Stomach (tissue), 9 donors: ENCODE data around the gene THBS3. TPM values are rescaled to one million over a fixed set of nuclear protein-coding genes. Genes with fewer than 3 reads are reported as not detected.
"Not testable (repeated sequence)": the region's sequence is repeated elsewhere in the genome, so short reads cannot be mapped to it uniquely, and the experiment has no call there.

Experiments
- DNase-seq, 2 donors: peaks; one replicate each; pipeline versions ENCODE4 v3.0.0 to v3.0.0-alpha.2; 2013 to 2019
- H3K27ac ChIP-seq, 5 donors: fragments of 200-600 bp in 4 of 5; sonication (generic) in 4 of 5; one replicate each; pipeline ENCODE4 v1.5.1; 2013 to 2019; ENCODE audit warnings: mild to moderate bottlenecking in 1 of 5, moderate library complexity in 1 of 5
- H3K27me3 ChIP-seq, 3 donors: fragments of 200-600 bp; sonication (generic); one replicate each; pipeline ENCODE4 v1.5.1; 2017 to 2019; ENCODE audit warnings: mixed run types in 1 of 3
- H3K36me3 ChIP-seq, 4 donors: fragments of 200-600 bp; sonication (generic); 1 replicate in 3 of 4; 2 replicates in 1 of 4; pipeline ENCODE4 v1.5.1; 2016 to 2019
- H3K4me1 ChIP-seq, 4 donors: fragments of 200-600 bp; sonication (generic); one replicate each; pipeline ENCODE4 v1.5.1; 2016 to 2019
- H3K4me3 ChIP-seq, 4 donors: fragments of 200-600 bp; sonication (generic) in 3 of 4; one replicate each; pipeline ENCODE4 v1.5.1; 2016 to 2019; ENCODE audit warnings: mild to moderate bottlenecking in 1 of 4
- H3K9me3 ChIP-seq, 4 donors: fragments of 200-600 bp; sonication (generic); one replicate each; pipeline ENCODE4 v1.5.1; 2016 to 2019
- CTCF ChIP-seq, 7 experiments: fragments of 450-650 bp in 4 of 7; fragments of 200-600 bp in 3 of 7; sonication (generic) in 3 of 7; IDR thresholded peaks; one replicate each; pipeline ENCODE4 v1.5.1; 2016 to 2019; ENCODE audit warnings: antibody characterized with exemption in 7 of 7, control low read depth in 2 of 7, mild to moderate bottlenecking in 1 of 7
- EP300 ChIP-seq: sonication (generic); formaldehyde crosslinking; IDR thresholded peaks from one replicate; pipeline ENCODE4 v1.6.1; 2017; ENCODE audit warnings: antibody characterized with exemption
- POLR2A ChIP-seq, 4 donors: fragments of 450-650 bp; IDR thresholded peaks; one replicate each; pipeline ENCODE4 v1.6.1; 2016; ENCODE audit warnings: antibody characterized with exemption in 4 of 4, control low read depth in 2 of 4, mild to moderate bottlenecking in 1 of 4, moderate library complexity in 1 of 4
- POLR2AphosphoS5 ChIP-seq, 3 donors: sonication (generic); formaldehyde crosslinking; IDR thresholded peaks; one replicate each; pipeline ENCODE4 v1.6.1; 2016; ENCODE audit warnings: antibody characterized with exemption in 3 of 3
- WGBS, 5 donors: extraction: QIAGEN DNeasy Blood & Tissue Kit in 3 of 5; methylation state at CpG; one replicate each; pipeline versions ENCODE4 v1.1.5 to v1.1.7; 2013 to 2018; 5-methylcytosine and 5-hydroxymethylcytosine counted together
- intact Hi-C: fragments of 100-400 bp; cut with DNase I; formaldehyde crosslinking; loops from one replicate; pipeline ENCODE4 v1.15.1; 2023; ENCODE audit warnings: low total_unique reads
- polyA plus RNA-seq, 3 donors: library from polyadenylated mRNA; stranded (reverse); fragments of 200-250 nt; gene quantifications; one replicate each; pipeline ENCODE4 v1.2.3, GENCODE V29; 2013
- total RNA-seq, 5 donors: library from RNA; depleted of rRNA; stranded (reverse); fragments of >200 nt; gene quantifications; one replicate each; pipeline versions ENCODE4 v1.1.0 to v1.2.3, GENCODE V29; 2014 to 2016
- donor health status: healthy with polysubstance abuse.
- donor health status: Bipolar disorder and iron deficiency.
- donor health status: healthy.

THBS3 gene
- total and polyA plus RNA-seq, 8 donors = 11.0 to 65.9 (median 23.2) TPM

DNA sequence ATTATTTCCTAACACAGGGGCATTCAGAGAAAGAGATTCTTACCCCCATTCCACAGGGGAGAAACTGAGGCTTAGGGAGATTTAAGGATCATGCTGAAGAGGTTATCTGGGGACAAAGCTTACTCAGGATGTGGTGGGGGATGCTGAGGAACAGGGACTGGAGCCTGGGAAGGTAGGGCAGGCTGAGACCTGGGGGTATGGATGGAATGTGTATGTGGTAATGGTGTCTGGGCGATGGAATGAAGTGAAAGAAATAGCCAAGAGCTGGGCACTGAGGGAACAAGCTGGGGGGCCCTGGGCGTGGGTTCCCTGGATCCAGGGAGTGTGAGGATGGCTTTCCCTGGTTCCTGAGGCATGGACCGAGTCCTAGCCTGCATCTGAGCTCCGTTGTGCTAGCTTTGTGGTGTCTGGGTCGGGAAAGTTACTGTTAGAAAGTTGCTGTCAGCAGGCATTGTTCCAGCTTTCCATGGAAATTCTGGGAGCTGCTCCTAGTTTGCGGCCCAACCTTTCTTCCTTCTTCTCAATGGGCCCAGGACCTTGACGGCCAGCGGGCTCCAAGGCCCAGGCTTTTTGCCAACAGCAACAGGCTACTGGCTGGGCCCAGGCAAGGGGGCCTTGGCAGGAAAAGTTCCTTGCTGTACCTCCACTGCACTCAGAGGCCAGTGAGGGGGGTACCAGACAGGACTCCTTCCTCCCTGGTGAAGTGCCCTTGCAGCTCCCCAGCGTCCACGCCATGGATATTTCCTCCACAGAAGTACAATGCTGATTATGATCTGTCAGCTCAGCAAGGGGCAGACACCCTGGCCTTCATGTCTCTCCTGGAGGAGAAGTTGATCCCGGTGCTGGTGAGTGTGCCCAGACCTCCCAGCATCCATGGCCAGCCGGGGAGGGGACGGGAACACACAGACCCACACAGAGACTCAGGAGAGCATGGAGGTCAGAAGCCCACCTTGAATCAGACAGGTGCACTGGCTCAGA lies 24.6 kb upstream of the THBS3 start:
- intact Hi-C loops = not testable (repeated sequence)
- H3K27ac ChIP-seq = peak overlapping the region in 3 of 5 donors; percentile 35 to 62 (median 46)

DNA sequence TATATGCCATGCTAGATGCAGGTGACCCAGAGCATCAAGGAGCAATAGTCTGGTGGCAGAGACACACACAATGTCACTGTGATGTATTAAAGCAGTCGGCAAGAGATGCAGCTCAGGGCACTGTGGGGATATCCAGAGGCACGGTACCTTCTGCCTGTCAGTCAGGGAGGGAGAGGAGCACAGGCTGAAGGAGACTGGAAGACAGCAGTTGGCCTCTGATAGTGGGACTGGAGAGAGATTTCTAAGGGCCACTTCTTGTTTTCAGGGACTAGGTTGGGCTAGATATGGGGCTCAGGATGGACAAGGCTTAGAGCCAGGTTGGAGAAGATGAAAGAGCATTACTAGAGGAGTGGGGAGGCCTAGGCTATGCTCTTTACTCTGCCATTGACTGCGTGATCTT lies 23.6 kb upstream of the THBS3 start:
- Histone ChIP-seq H3K36me3 (peaks cover 8 to 13% (median 13%) of the 10 kb centered on the region in 4 donors), H3K4me1 (peaks cover 13 to 29% (median 18%) of the 10 kb centered on the region in 4 donors)
- H3K27me3 ChIP-seq, intact Hi-C loops, H3K4me3 ChIP-seq, DNase-seq, H3K27ac ChIP-seq, H3K9me3 ChIP-seq: not testable (repeated sequence)
- WGBS, 5 donors = 61 to 92% (median 71%) methylated on average over 3 of the region's 3 CpGs

More for the DNA sequence above, 24.6 kb upstream of the THBS3 start:
- peak; percentile 47 to 74 for DNase-seq
- not testable (repeated sequence) for H3K27me3 ChIP-seq, H3K4me3 ChIP-seq, H3K9me3 ChIP-seq
- WGBS, 5 donors = 38 to 52% (median 42%) methylated on average over 10 to 13 of the region's 13 CpGs
- H3K4me1 ChIP-seq = peaks cover 8 to 20% (median 14%) of the 10 kb centered on the region in 4 donors
- H3K36me3 ChIP-seq = peaks cover 15 to 23% (median 23%) of the 10 kb centered on the region in 4 donors

DNA sequence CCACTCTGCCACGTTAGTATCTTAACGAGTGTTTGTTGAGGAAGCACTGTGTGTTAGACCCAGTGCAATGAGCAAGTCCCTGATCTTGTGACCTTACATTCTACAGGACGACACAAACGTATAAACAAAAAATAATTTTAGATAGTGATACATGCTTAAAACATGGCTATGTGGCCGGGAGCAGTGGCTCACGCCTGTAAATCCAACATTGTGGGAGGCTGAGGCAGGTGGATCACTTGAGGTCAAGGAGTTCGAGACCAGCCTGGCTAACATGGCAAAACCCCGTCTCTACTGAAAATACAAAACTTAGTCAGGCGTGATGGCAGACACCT lies 20.4 kb upstream of the THBS3 start:
- no peak for DNase-seq
- H3K4me3 ChIP-seq = peak overlapping the region; percentile 55 to 68 (median 63)
- WGBS, 5 donors = 44 to 50% (median 49%) methylated on average over 9 of the region's 9 CpGs
- intact Hi-C loops = loop anchor here (10.0 kb wide), 1 partner anchor 53 kb away; the partner anchor contains the start of genes KRTCAP2 and TRIM46
- peaks cover 14 to 47% (median 31%) of the 10 kb centered on the region in 4 donors for H3K4me1 ChIP-seq
- no peaks in the 10 kb centered on the region for H3K36me3 ChIP-seq
- peak overlapping the region; percentile 76 to 94 (median 90) for H3K27ac ChIP-seq
- TF ChIP-seq EP300 (peak; percentile 4), CTCF (IDR thresholded peaks at IDR 0.05) (no peak)
- H3K9me3 ChIP-seq = no peaks in the 10 kb centered on the region
- H3K27me3 ChIP-seq = no peaks in the 10 kb centered on the region

- peak overlapping the region; percentile 55 to 68 (median 63) for H3K4me3 ChIP-seq
- H3K27me3 ChIP-seq = no peaks in the 10 kb centered on the region
- no peaks in the 10 kb centered on the region for H3K9me3 ChIP-seq
- peaks cover 13 to 44% (median 29%) of the 10 kb centered on the region in 4 donors for H3K4me1 ChIP-seq
- no peak for TF ChIP-seq EP300
- peak; percentile 68 to 90 (median 73) for TF ChIP-seq POLR2AphosphoS5 (IDR thresholded peaks at IDR 0.05)
- DNase-seq = peak; percentile 98 to 99
- intact Hi-C loops = loop anchor here (10.0 kb wide), 1 partner anchor 53 kb away; the partner anchor contains the start of genes KRTCAP2 and TRIM46
- peak overlapping the region; percentile 79 to 94 (median 90) for H3K27ac ChIP-seq
- H3K36me3 ChIP-seq = no peaks in the 10 kb centered on the region
- WGBS, 5 donors = 0 to 1% (median 1%) methylated on average over 27 to 42 of the region's 42 CpGs
Measured at GRCh38 chr1:155227261-155228095, 19.8 kb upstream of the THBS3 start.

- Histone ChIP-seq H3K27me3 (no peaks in the 10 kb centered on the region), H3K9me3 (no peaks in the 10 kb centered on the region), H3K36me3 (no peaks in the 10 kb centered on the region), H3K4me1 (peaks cover 7 to 39% (median 24%) of the 10 kb centered on the region in 4 donors), H3K27ac (peak overlapping the region; percentile 79 to 94 (median 90)), H3K4me3 (peak overlapping the region; percentile 55 to 68 (median 63))
- intact Hi-C loops = loop anchor here (10.0 kb wide), 1 partner anchor 52 kb away; the partner anchor contains the start of genes KRTCAP2 and TRIM46
- WGBS, 5 donors = 0% methylated on average over 19 of the region's 19 CpGs
- TF ChIP-seq EP300 (no peak), POLR2AphosphoS5 (IDR thresholded peaks at IDR 0.05) (no peak), CTCF (IDR thresholded peaks at IDR 0.05) (no peak), POLR2A (IDR thresholded peaks at IDR 0.05) (no peak)
- DNase-seq = peak; percentile 53 to 85
Measured at GRCh38 chr1:155226910-155227260, 19.2 kb upstream of the THBS3 start.
